Heart right ventricle (tissue), 16 donors: ENCODE data around the gene CKMT2. TPM values are rescaled to one million over a fixed set of nuclear protein-coding genes. Genes with fewer than 3 reads are reported as not detected.
A peak's percentile ranks its signal among the peaks of the same experiment; 100 is the strongest.

Experiments used
- ATAC-seq, 8 donors: fragments of 200-7000 bp; cut with Tn5 transposase; one replicate each; pipeline ENCODE4 v1.9.1; 2020; ENCODE audit warnings: mild to moderate bottlenecking in 8 of 8, moderate library complexity in 8 of 8, moderate number of reproducible peaks in 1 of 8
- DNase-seq, 2 donors: peaks; one replicate each; pipeline ENCODE4 v3.0.0-alpha.2; 2020
- H3K27ac ChIP-seq, 10 donors: fragments of 200-600 bp; sonication (generic) in 2 of 10; one replicate each; pipeline versions ENCODE4 v1.5.0 to v1.8.0; 2020 to 2022; ENCODE audit warnings: mild to moderate bottlenecking in 3 of 10
- H3K27me3 ChIP-seq, 7 donors: fragments of 200-600 bp; one replicate each; pipeline ENCODE4 v1.8.0; 2021 to 2022; ENCODE audit warnings: mild to moderate bottlenecking in 2 of 7
- H3K36me3 ChIP-seq, 9 donors: fragments of 200-600 bp; sonication (generic) in 1 of 9; one replicate each; pipeline versions ENCODE4 v1.5.0 to v1.8.0; 2020 to 2022; ENCODE audit warnings: mild to moderate bottlenecking in 2 of 9
- H3K4me1 ChIP-seq, 9 donors: fragments of 200-600 bp; sonication (generic) in 1 of 9; one replicate each; pipeline versions ENCODE4 v1.5.0 to v1.8.0; 2020 to 2022; ENCODE audit warnings: mild to moderate bottlenecking in 4 of 9
- H3K4me3 ChIP-seq, 10 donors: fragments of 200-600 bp; sonication (generic) in 2 of 10; one replicate each; pipeline versions ENCODE4 v1.5.0 to v1.8.0; 2020 to 2022; ENCODE audit warnings: mild to moderate bottlenecking in 7 of 10, moderate library complexity in 2 of 10
- H3K9me3 ChIP-seq, 11 donors: fragments of 200-600 bp in 10 of 11; sonication (generic) in 2 of 11; one replicate each; pipeline versions ENCODE4 v1.5.0 to v1.8.0; 2013 to 2022; ENCODE audit warnings: mild to moderate bottlenecking in 2 of 11, control low read depth in 1 of 11, moderate library complexity in 1 of 11
- CTCF ChIP-seq, 9 donors: fragments of 200-600 bp; sonication (generic) in 2 of 9; IDR thresholded peaks; one replicate each; pipeline versions ENCODE4 v1.5.0 to v1.8.0; 2021 to 2022; ENCODE audit warnings: antibody characterized with exemption in 9 of 9, mild to moderate bottlenecking in 5 of 9, moderate library complexity in 1 of 9
- WGBS, 2 donors: extraction: QIAGEN DNeasy Blood & Tissue Kit; methylation state at CpG; one replicate each; pipeline ENCODE4 v1.1.7; 2013; ENCODE audit warnings: inconsistent platforms in 1 of 2; 5-methylcytosine and 5-hydroxymethylcytosine counted together
- intact Hi-C, 10 donors: fragments of 100-400 bp; cut with DNase I; formaldehyde crosslinking; loops; one replicate each; pipeline versions ENCODE4 v1.11.1 to v1.14.2; 2022
- polyA plus RNA-seq, 2 donors: library from polyadenylated mRNA; stranded (reverse); fragments of 200-250 nt; gene quantifications; one replicate each; pipeline ENCODE4 v1.2.3, GENCODE V29; 2013
- total RNA-seq, 10 donors: library from RNA; stranded (reverse); fragmentation: NEBNext Ultra II Directional in 3 of 10; extraction: Animal tissue kit (Norgen Biotek cat#: 25700) in 3 of 10; gene quantifications; one replicate each; pipeline versions ENCODE4 v1.2.1 to v1.2.4, GENCODE V29; 2021 to 2023
- donor health status: Arrhythmogenic right ventricular cardiomyopathy.
- donor health status: ischemic (EF 13 %, LVEDD 7.1; RV severe dilation, severe dysfunction).
- donor health status: healthy with polysubstance abuse.
- donor health status: DM: no; HTN: yes; CAD: no.
- donor health status: DM: no; HTN: no; CAD: no.
- donor health status: ischemic (EF 25% LVEDD 6.9; RV normal size, moderate dysfunction).
- donor health status: ischemic (EF 25% LVEDD 5.7; RV mildly dilated, moderate dysfunction).
- donor health status: healthy.
- donor health status: DM: yes; HTN: yes; CAD: no.
- donor health status: Ischemic cardiomyopathy.
- donor health status: ischemic (EF 35%, LVEDD 5.7; RV mildly dilated, moderate dysfunction).
- donor health status: nonischemic (EF 11% LVEDD 7.7; RV severe dilation, severe dysfunction).
- donor health status: DM: yes; HTN: yes; CAD: no.
- donor health status: PGD.
- donor health status: ischemic (EF 29% LVEDD 5.4; RV normal size, mild dysfunction).
- donor health status: nonischemic (EF 23%, LVEDD 6.1; RV moderate dilation, normal function).

CKMT2 gene
- total and polyA plus RNA-seq, 12 donors: 1,088 to 2,236 (median 1,671) TPM

- H3K27me3 ChIP-seq: no peaks in the 10 kb centered on the region
- no peak overlapping the region for H3K4me3 ChIP-seq
- H3K36me3 ChIP-seq: peaks cover 0 to 31% (median 0%) of the 10 kb centered on the region in 9 donors
- ATAC-seq (peak in 2 of 8 donors; percentile 2 to 3), DNase-seq (no peak)
- no peaks in the 10 kb centered on the region for H3K9me3 ChIP-seq
- H3K4me1 ChIP-seq: peaks cover 26 to 100% (median 90%) of the 10 kb centered on the region in 9 donors
- WGBS, 2 donors: 47 to 64% methylated on average over 4 of the region's 4 CpGs
- peak overlapping the region in 8 of 10 donors; percentile 2 to 66 (median 47) for H3K27ac ChIP-seq
- intact Hi-C loops: no loop called here
- TF ChIP-seq CTCF (IDR thresholded peaks at IDR 0.05): no peak
Measured at GRCh38 chr5:81244451-81244850, 11.3 kb downstream of the CKMT2 start.

GRCh38 chr5:81245871-81246235 lies 12.7 kb downstream of the CKMT2 start:
- DNase-seq: no peak
- intact Hi-C loops: loop anchor here in 1 of 10 donors (5.0 kb wide), 1 partner anchor 51 kb away; no protein-coding TSS in a partner anchor
- Histone ChIP-seq H3K9me3 (no peaks in the 10 kb centered on the region), H3K4me3 (no peak overlapping the region), H3K27me3 (no peaks in the 10 kb centered on the region), H3K27ac (peak overlapping the region in 5 of 10 donors; percentile 18 to 64 (median 59)), H3K36me3 (peaks cover 0 to 30% (median 0%) of the 10 kb centered on the region in 9 donors), H3K4me1 (peaks cover 26 to 99% (median 84%) of the 10 kb centered on the region in 9 donors)
- TF ChIP-seq CTCF (IDR thresholded peaks at IDR 0.05): no peak
- ATAC-seq: peak in 1 of 8 donors; percentile 5
- 41 to 68% methylated on average over 5 of the region's 5 CpGs for WGBS, 2 donors

GRCh38 chr5:81246697-81247096 lies 13.6 kb downstream of the CKMT2 start:
- Histone ChIP-seq H3K27me3 (no peaks in the 10 kb centered on the region), H3K4me3 (no peak overlapping the region), H3K36me3 (peaks cover 0 to 35% (median 4%) of the 10 kb centered on the region in 9 donors), H3K9me3 (no peaks in the 10 kb centered on the region), H3K27ac (peak overlapping the region in 5 of 10 donors; percentile 2 to 64 (median 59)), H3K4me1 (peaks cover 26 to 98% (median 86%) of the 10 kb centered on the region in 9 donors)
- DNase-seq (no peak), ATAC-seq (no peak)
- 52 to 70% methylated on average over 6 of the region's 6 CpGs for WGBS, 2 donors
- no peak for TF ChIP-seq CTCF (IDR thresholded peaks at IDR 0.05)
- intact Hi-C loops: loop anchor here in 1 of 10 donors (5.0 kb wide), 1 partner anchor 51 kb away; no protein-coding TSS in a partner anchor

GRCh38 chr5:81247441-81247972 lies 14.4 kb downstream of the CKMT2 start:
- H3K27ac ChIP-seq: peak overlapping the region in 6 of 10 donors; percentile 2 to 64 (median 32)
- no peaks in the 10 kb centered on the region for H3K9me3 ChIP-seq
- 50 to 61% methylated on average over 3 of the region's 3 CpGs for WGBS, 2 donors
- peaks cover 0 to 43% (median 8%) of the 10 kb centered on the region in 9 donors for H3K36me3 ChIP-seq
- no peak overlapping the region for H3K4me3 ChIP-seq
- no peak for DNase-seq
- no peak for TF ChIP-seq CTCF (IDR thresholded peaks at IDR 0.05)
- ATAC-seq: no peak
- intact Hi-C loops: loop anchor here in 1 of 10 donors (5.0 kb wide), 1 partner anchor 50 kb away; no protein-coding TSS in a partner anchor
- H3K27me3 ChIP-seq: no peaks in the 10 kb centered on the region
- H3K4me1 ChIP-seq: peaks cover 23 to 98% (median 81%) of the 10 kb centered on the region in 9 donors
